ENCODE measurements around the gene HTT. TPM values are rescaled to one million over a fixed set of nuclear protein-coding genes. Genes with fewer than 3 reads are reported as not detected.

Gene HTT
- total RNA-seq, 1 donor from 2014 or later = 72.0 TPM

DNA sequence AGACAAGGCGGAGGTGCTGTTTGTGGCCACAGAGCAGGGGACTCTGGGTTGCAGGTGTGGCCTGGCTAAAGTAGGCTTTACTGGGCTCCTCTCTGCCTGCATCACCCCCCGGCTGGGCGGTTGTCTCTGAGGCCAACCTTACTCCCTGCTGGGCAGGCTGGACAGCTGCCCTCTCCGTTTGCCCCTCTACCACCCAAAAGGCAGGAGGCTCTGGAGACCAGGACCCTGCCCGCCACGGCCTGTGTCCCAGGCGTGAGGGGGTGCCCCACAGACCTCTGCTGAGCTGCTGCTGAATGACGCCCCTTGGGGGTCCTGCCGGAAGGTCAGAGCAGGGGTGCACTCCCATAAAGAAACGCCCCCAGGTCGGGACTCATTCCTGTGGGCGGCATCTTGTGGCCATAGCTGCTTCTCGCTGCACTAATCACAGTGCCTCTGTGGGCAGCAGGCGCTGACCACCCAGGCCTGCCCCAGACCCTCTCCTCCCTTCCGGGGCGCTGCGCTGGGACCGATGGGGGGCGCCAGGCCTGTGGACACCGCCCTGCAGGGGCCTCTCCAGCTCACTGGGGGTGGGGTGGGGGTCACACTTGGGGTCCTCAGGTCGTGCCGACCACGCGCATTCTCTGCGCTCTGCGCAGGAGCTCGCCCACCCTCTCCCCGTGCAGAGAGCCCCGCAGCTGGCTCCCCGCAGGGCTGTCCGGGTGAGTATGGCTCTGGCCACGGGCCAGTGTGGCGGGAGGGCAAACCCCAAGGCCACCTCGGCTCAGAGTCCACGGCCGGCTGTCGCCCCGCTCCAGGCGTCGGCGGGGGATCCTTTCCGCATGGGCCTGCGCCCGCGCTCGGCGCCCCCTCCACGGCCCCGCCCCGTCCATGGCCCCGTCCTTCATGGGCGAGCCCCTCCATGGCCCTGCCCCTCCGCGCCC lies 1.1 kb upstream of the HTT start:
- H3K4me3 Mint-ChIP-seq = no peak overlapping the region

GRCh38 chr4:3074846-3075651 lies 568 bp downstream of the HTT start:
- Mint-ChIP-seq H3K4me1 (peaks cover 27% of the 10 kb centered on the region), H3K27ac (ENCODE audit: unreplicated experiment) (peak overlapping the region; percentile 99), H3K36me3 (ENCODE audit: low read depth) (no peaks in the 10 kb centered on the region), H3K9me3 (no peaks in the 10 kb centered on the region), H3K4me3 (peak overlapping the region; percentile 99), H3K27me3 (ENCODE audit: low read depth) (no peaks in the 10 kb centered on the region)
- peak; percentile 50 for DNase-seq (ENCODE audit: low read depth, low spot score)
- TF ChIP-seq, protein P1, sequence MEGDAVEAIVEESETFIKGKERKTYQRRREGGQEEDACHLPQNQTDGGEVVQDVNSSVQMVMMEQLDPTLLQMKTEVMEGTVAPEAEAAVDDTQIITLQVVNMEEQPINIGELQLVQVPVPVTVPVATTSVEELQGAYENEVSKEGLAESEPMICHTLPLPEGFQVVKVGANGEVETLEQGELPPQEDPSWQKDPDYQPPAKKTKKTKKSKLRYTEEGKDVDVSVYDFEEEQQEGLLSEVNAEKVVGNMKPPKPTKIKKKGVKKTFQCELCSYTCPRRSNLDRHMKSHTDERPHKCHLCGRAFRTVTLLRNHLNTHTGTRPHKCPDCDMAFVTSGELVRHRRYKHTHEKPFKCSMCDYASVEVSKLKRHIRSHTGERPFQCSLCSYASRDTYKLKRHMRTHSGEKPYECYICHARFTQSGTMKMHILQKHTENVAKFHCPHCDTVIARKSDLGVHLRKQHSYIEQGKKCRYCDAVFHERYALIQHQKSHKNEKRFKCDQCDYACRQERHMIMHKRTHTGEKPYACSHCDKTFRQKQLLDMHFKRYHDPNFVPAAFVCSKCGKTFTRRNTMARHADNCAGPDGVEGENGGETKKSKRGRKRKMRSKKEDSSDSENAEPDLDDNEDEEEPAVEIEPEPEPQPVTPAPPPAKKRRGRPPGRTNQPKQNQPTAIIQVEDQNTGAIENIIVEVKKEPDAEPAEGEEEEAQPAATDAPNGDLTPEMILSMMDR (conservative IDR thresholded peaks at IDR 0.05) = no peak

More for the DNA sequence above, 1.1 kb upstream of the HTT start:
- Mint-ChIP-seq H3K9me3 (no peaks in the 10 kb centered on the region), H3K27me3 (ENCODE audit: low read depth) (no peaks in the 10 kb centered on the region), H3K27ac (ENCODE audit: unreplicated experiment) (no peak overlapping the region), H3K4me1 (peaks cover 27% of the 10 kb centered on the region), H3K36me3 (ENCODE audit: low read depth) (no peaks in the 10 kb centered on the region)
- peak; percentile 15 for DNase-seq (ENCODE audit: low read depth, low spot score)
- TF ChIP-seq, protein P1 (conservative IDR thresholded peaks at IDR 0.05) = no peak

GRCh38 chr4:3075652-3075981 lies 1.1 kb downstream of the HTT start:
- Mint-ChIP-seq H3K36me3 (ENCODE audit: low read depth) (no peaks in the 10 kb centered on the region), H3K27ac (ENCODE audit: unreplicated experiment) (peak overlapping the region; percentile 99), H3K27me3 (ENCODE audit: low read depth) (no peaks in the 10 kb centered on the region), H3K4me3 (peak overlapping the region; percentile 99), H3K9me3 (no peaks in the 10 kb centered on the region), H3K4me1 (peaks cover 27% of the 10 kb centered on the region)
- DNase-seq (ENCODE audit: low read depth, low spot score) = no peak
- TF ChIP-seq, protein P1 (conservative IDR thresholded peaks at IDR 0.05) = no peak

- H3K27ac Mint-ChIP-seq (ENCODE audit: unreplicated experiment) = no peak overlapping the region
- H3K9me3 Mint-ChIP-seq = no peaks in the 10 kb centered on the region
- H3K4me3 Mint-ChIP-seq = peak overlapping the region; percentile 83
- TF ChIP-seq, protein P1 (conservative IDR thresholded peaks at IDR 0.05) = no peak
- no peak for DNase-seq (ENCODE audit: low read depth, low spot score)
- H3K36me3 Mint-ChIP-seq (ENCODE audit: low read depth) = no peaks in the 10 kb centered on the region
- peaks cover 30% of the 10 kb centered on the region for H3K4me1 Mint-ChIP-seq
- H3K27me3 Mint-ChIP-seq (ENCODE audit: low read depth) = no peaks in the 10 kb centered on the region
These were observed 3.3 kb downstream of the HTT start for GRCh38 chr4:3077796-3078195.

- no peak overlapping the region for H3K4me3 Mint-ChIP-seq
- TF ChIP-seq, protein P1 (conservative IDR thresholded peaks at IDR 0.05) = no peak
- no peaks in the 10 kb centered on the region for H3K36me3 Mint-ChIP-seq (ENCODE audit: low read depth)
- no peaks in the 10 kb centered on the region for H3K27me3 Mint-ChIP-seq (ENCODE audit: low read depth)
- peaks cover 30% of the 10 kb centered on the region for H3K4me1 Mint-ChIP-seq
- H3K27ac Mint-ChIP-seq (ENCODE audit: unreplicated experiment) = no peak overlapping the region
- no peaks in the 10 kb centered on the region for H3K9me3 Mint-ChIP-seq
- DNase-seq (ENCODE audit: low read depth, low spot score) = no peak
These were observed 5.2 kb downstream of the HTT start for GRCh38 chr4:3079694-3080123.

Measured in neural crest cell (in vitro differentiated cells).